ENCODE results near the gene SREBF1. TPM values are rescaled to one million over a fixed set of nuclear protein-coding genes. Genes with fewer than 3 reads are reported as not detected.

The SREBF1 gene
- total and polyA plus RNA-seq, 2 of the 8 experiments (the other 6 are each of a cell fraction or from before 2014, with no cell fraction given): 28.6 to 70.8 TPM

DNA sequence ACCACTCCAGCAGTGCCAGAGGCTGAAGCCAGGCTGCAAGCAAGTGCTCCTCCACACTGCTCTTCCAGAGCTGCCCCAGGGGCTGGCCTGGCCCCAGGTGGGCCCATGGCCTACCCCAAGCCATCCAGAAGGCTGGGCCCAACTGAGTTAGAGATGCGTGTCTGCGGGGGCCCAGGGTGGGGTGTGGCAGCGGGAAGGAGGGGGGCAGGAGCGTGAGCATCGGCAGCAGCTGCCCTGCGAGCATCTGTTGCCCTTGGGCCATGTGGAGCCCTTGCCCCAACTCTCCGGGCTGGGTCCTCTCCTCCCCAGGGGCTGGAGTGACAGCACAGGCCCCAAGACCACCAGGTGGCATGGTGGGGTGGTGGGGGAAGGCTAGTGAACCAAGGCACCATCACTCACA, 7.3 kb upstream of the SREBF1 start:
- no peaks in the 10 kb centered on the region for H3K79me2 ChIP-seq (ENCODE audit: control insufficient read depth in 1 of 2, insufficient read depth in 2 of 2, low read length in 2 of 2)
- H4K5ac ChIP-seq (ENCODE audit: insufficient read length, low read depth, low read length): no peak overlapping the region
- no peaks in the 10 kb centered on the region for H3K36me3 ChIP-seq (ENCODE audit: control insufficient read depth in 2 of 4, insufficient read depth in 4 of 4, low read length in 3 of 4)
- TF ChIP-seq SP4 (IDR thresholded peaks at IDR 0.05; ENCODE audit: low read length) (no peak), GTF2F1 (IDR thresholded peaks at IDR 0.05; ENCODE audit: borderline replicate concordance, low read depth, low read length) (no peak)
- H3K4me3 ChIP-seq (ENCODE audit: extremely low read depth in 1 of 4, insufficient read depth in 2 of 4, low read depth in 3 of 4, low read length in 4 of 4): no peak overlapping the region
- H3K4me2 ChIP-seq (ENCODE audit: insufficient read depth in 1 of 2, low read depth in 2 of 2, low read length in 2 of 2): no peak overlapping the region
- H3K4ac ChIP-seq (replicated peaks; ENCODE audit: insufficient read length, low read depth, low read length): no peak overlapping the region
- H2BK120ac ChIP-seq (replicated peaks; ENCODE audit: low read depth, low read length): no peak overlapping the region
- peaks cover 0 to 1% of the 10 kb centered on the region in 2 experiments for H4K20me1 ChIP-seq (replicated peaks in 1 of 2; ENCODE audit: control insufficient read depth in 1 of 2, insufficient read depth in 2 of 2, low read length in 2 of 2)
- H3K9ac ChIP-seq (replicated peaks in 1 of 4; ENCODE audit: extremely low read depth in 1 of 4, low read depth in 3 of 4, low read length in 3 of 4): no peak overlapping the region
- no peaks in the 10 kb centered on the region for H3K9me3 ChIP-seq (ENCODE audit: insufficient read depth in 2 of 2, low read depth in 1 of 2, low read length in 1 of 2)
- WGBS, 2 experiments (ENCODE audit: extremely low coverage in 1 of 2, insufficient coverage in 1 of 2, insufficient read length in 1 of 2, insufficient replicate concordance in 2 of 2, low coverage in 1 of 2, low lambda C conversion rate in 2 of 2, missing lambda C conversion rate in 1 of 2): 87% methylated on average over 3 of the region's 7 CpGs; no CpG with 5 or more reads in 1 of the 2 experiments
- H3K27ac ChIP-seq (ENCODE audit: low read depth, low read length): no peak overlapping the region
- peak overlapping the region; percentile 72; the same call in 1 of the 2 replicates for H2AK5ac ChIP-seq (ENCODE audit: low read depth, low read length)
- no peak overlapping the region for H3K18ac ChIP-seq (ENCODE audit: extremely low read depth, low read length)
- peaks cover 9% of the 10 kb centered on the region for H3K23me2 ChIP-seq (ENCODE audit: low read depth, low read length)
- no peak overlapping the region for H4K8ac ChIP-seq (ENCODE audit: extremely low read depth, insufficient read depth, low read length)
- FAIRE-seq (no peak), DNase-seq (ENCODE audit: low read depth in 1 of 2, low spot score in 2 of 2) (no peak)
- H3K4me1 ChIP-seq (replicated peaks in 1 of 4; ENCODE audit: control insufficient read depth in 3 of 4, insufficient read depth in 4 of 4, low read length in 3 of 4): peaks cover 5 to 36% (median 23%) of the 10 kb centered on the region in 4 experiments
- H2BK15ac ChIP-seq (ENCODE audit: low read length): no peak overlapping the region; the same call in 1 of the 2 replicates
- H3K23ac ChIP-seq (ENCODE audit: insufficient read length): no peak overlapping the region
- POLR2A ChIA-PET (ENCODE audit: partially characterized antibody): interaction anchor here (1.0 to 8.8 kb wide), 5 partner anchors 13 to 39 kb away, joined by 3 to 122 read pairs (median 4); no protein-coding TSS in a partner anchor
- H4K91ac ChIP-seq (replicated peaks; ENCODE audit: insufficient read length, low read length): no peak overlapping the region
- H3K14ac ChIP-seq (ENCODE audit: insufficient read length): no peak overlapping the region
- CTCF ChIA-PET (ENCODE audit: partially characterized antibody): interaction anchor here (0.8 to 2.9 kb wide), 8 partner anchors 9 to 66 kb away, joined by 3 to 13 read pairs (median 4); no protein-coding TSS in a partner anchor
- H3K56ac ChIP-seq (replicated peaks; ENCODE audit: insufficient read length, low read depth, low read length): no peak overlapping the region
- no peak overlapping the region for H2AFZ ChIP-seq (ENCODE audit: low read length)
- 0 out of 2 replicates have a peak overlapping the region, but pooled peaks have one; percentile 24 for H2BK5ac ChIP-seq (ENCODE audit: low read depth, low read length)
- H2BK20ac ChIP-seq (ENCODE audit: low read length): 0 out of 2 replicates have a peak overlapping the region, but pooled peaks have one; percentile 15
- no peaks in the 10 kb centered on the region for H3K79me1 ChIP-seq (ENCODE audit: low read depth, low read length)
- H2BK12ac ChIP-seq (ENCODE audit: low read depth, low read length): peak overlapping the region; percentile 68; the same call in 1 of the 2 replicates
- H3K27me3 ChIP-seq (replicated peaks in 1 of 4; ENCODE audit: control insufficient read depth in 3 of 4, extremely low read depth in 1 of 4, insufficient read depth in 3 of 4, low read length in 3 of 4): no peaks in the 10 kb centered on the region; a peak in 1 of 7 replicates
